Measurements from ENCODE around the gene NOL4.

DNA sequence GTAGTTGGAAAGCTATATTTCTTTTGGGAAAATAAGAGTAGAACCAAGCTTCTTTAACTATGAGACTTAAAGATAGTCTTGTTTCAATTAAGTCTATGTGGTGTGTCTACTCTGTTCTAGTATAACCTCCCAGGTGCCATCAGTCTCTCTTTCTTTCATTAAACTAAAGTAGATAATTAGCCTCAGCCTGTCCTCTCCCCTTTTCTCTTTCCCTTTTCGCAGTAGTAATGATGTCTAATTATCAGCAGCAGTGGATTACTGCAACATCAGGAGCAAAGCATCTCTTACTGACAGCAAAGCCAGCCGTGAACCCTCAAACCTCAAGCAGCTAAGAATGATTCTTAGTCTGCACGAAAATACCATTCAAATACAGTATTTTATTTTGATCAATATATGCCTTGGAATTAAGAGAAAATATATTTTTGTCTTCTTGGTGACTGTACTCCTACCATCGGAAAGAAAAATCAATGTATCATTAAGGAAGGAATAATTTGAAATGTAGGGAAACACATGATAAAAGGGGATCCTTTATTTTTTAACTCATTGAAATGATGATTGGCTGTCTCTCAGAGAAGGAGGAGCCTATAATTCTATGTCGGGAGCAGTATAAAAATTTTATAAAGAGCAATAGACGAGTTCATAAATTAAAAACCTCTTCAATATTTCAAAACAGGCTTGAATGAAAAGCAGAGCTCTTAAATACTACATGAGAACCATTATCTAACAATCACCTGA is 4.5 kb downstream of the NOL4 start:
- no peak for TF ChIP-seq ZBTB7A (IDR thresholded peaks at IDR 0.05; ENCODE audit: low read depth)
- no peak for TF ChIP-seq TEAD4 (IDR thresholded peaks at IDR 0.05)
- TF ChIP-seq, protein P1, sequence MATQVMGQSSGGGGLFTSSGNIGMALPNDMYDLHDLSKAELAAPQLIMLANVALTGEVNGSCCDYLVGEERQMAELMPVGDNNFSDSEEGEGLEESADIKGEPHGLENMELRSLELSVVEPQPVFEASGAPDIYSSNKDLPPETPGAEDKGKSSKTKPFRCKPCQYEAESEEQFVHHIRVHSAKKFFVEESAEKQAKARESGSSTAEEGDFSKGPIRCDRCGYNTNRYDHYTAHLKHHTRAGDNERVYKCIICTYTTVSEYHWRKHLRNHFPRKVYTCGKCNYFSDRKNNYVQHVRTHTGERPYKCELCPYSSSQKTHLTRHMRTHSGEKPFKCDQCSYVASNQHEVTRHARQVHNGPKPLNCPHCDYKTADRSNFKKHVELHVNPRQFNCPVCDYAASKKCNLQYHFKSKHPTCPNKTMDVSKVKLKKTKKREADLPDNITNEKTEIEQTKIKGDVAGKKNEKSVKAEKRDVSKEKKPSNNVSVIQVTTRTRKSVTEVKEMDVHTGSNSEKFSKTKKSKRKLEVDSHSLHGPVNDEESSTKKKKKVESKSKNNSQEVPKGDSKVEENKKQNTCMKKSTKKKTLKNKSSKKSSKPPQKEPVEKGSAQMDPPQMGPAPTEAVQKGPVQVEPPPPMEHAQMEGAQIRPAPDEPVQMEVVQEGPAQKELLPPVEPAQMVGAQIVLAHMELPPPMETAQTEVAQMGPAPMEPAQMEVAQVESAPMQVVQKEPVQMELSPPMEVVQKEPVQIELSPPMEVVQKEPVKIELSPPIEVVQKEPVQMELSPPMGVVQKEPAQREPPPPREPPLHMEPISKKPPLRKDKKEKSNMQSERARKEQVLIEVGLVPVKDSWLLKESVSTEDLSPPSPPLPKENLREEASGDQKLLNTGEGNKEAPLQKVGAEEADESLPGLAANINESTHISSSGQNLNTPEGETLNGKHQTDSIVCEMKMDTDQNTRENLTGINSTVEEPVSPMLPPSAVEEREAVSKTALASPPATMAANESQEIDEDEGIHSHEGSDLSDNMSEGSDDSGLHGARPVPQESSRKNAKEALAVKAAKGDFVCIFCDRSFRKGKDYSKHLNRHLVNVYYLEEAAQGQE (IDR thresholded peaks at IDR 0.05; ENCODE audit: low read depth): no peak
- no peak for TF ChIP-seq EP300 (IDR thresholded peaks at IDR 0.05; ENCODE audit: borderline replicate concordance)
- TF ChIP-seq EGR1 (IDR thresholded peaks at IDR 0.05): no peak
- no peak for TF ChIP-seq RAD21 (IDR thresholded peaks at IDR 0.05; ENCODE audit: low read depth)
- TF ChIP-seq, protein P2, sequence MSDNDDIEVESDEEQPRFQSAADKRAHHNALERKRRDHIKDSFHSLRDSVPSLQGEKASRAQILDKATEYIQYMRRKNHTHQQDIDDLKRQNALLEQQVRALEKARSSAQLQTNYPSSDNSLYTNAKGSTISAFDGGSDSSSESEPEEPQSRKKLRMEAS (IDR thresholded peaks at IDR 0.05): no peak
- TF ChIP-seq TAF1 (IDR thresholded peaks at IDR 0.05; ENCODE audit: low read depth): no peak
- no peak for TF ChIP-seq FOXM1 (IDR thresholded peaks at IDR 0.05; ENCODE audit: borderline replicate concordance, low read depth)
